GM19035 (cell line): Measurements from ENCODE around the gene SWT1.
"Not testable (repeated sequence)": the region's sequence is repeated elsewhere in the genome, so short reads cannot be mapped to it uniquely, and the experiment has no call there.

Source experiments
- ATAC-seq: cut with Tn5 transposase; IDR thresholded peaks from one replicate; pipeline ENCODE4 v1.9.1; 2021; ENCODE audit not compliant: unreplicated experiment

Gene SWT1

DNA sequence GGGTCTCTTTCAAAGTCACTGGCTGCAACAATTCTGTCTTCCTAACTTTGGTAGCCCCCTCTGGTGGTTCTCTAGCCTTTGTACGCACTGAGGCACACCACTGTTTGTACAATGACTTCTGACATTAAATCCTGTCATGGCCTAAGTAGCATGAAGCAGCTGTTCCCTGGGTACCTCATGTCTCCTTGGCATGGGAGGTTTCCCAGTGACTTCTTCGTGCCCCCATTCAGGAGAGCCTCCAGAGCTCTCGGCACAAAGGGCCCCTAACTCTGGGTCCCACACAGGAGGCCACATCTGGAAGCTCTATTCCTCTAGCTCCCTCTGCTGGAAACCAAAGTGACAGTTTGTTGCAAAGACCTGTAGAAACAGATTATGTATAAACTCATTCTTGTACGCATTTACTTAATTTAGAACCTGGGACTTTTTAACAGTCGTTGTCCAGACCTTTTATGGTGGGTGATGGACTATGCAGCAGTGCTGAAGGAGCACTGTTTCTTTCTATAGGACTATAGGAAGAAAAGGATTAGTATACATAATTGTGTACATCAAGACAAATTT lies 13.4 kb downstream of the SWT1 start:
- ATAC-seq: peak; percentile 95

DNA sequence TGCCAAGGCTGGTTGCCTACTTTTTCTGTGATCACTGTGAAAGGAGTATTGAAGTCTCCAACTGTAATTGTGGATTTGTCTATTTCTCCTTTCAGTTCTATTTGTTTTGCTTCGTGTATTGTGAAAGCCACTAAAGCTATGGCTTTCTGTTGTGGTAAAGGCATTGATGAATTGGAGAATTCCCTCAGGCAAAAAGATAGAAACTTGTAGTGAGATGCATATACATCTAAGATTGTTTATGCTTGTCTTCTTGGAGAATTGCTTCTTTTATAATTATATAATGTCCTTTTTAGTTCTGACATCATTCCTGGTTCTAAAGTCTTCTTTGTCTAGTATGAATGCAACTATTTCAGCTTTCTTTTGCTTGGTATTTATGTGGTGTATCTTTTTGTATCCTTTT lies 36.8 kb downstream of the SWT1 start:
- ATAC-seq: no peak

DNA sequence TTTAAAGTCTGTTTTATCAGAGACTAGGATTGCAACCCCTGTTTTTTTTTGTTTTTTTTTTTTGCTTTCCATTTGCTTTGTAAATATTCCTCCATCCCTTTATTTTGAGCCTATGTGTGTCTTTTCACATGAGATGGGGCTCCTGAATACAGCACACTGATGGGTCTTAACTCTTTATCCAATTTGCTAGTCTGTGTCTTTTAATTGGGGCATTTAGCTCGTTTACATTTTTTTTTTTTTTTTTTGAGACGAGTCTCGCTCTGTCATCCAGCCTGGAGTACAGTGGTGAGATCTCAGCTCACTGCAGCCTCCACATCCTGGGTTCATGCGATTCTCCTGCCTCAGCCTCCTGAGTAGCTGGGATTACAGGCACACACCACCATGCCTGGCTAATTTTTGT lies 41.7 kb downstream of the SWT1 start:
- ATAC-seq: not testable (repeated sequence)

DNA sequence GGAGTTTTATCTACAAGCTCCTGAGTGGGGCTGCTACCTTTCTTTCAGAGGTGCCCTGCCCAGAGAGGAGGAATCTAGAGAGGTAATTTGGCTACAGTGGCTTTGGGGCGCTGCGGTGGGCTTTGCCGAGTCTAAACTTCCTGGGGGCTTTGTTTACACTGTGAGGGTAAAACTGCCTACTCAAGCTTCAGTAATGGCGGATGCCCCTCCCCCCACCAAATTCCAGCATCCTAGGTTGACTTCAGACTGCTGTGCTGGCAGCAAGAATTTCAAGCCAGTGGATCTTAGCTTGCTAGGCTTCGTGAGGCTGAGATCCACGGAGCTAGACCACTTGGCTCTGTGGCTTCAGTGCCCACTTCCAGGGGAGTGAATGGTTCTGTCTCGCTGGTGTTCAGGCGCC lies 43.9 kb downstream of the SWT1 start:
- ATAC-seq: no peak

DNA sequence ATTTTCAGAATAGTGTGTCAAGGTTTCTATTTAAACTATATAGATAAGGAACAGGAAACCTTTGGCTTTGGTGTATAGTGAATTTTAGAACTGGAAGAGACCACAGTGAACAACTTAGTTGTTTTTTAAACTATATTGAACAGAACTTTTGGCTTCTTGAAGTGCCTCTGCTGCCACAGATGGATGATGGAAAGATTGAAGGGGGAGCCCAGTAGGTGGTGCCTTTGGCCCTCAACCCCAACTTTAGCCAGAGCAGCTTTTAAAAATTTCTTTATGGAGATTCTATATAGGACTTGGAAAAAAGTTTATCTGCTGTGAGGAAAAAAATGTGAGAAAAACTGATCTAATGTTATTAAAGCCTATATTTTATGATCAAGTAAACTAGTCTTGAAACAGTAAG lies 50.2 kb downstream of the SWT1 start:
- no peak for ATAC-seq

DNA sequence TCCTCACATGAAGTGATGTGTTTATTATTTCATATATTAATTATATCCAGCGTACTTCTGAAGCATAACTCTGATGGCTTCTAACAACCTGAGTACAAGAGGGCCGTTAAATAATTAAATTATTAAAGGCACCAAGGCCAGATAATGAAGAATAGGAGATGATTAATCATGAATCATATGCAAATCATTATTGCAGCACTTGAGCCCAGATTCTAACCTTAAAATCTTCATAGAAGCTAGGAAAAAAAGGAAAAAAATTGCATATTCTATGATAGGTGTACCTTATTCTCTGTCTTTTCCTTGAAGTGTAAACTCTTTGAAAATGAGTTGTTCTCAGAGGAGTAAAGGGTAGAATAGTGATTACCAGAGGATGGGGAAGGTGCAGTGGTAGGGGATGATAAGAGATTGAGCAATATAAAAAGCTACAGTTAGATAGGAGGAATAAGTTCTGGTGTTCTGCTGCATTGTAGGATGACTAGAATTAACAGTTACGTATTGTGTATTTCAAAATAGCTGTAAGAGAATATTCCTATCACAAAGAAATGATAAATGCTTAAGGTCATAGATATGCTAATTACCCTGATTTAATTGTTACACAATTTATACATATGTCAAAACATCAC lies 51.1 kb downstream of the SWT1 start:
- no peak for ATAC-seq

DNA sequence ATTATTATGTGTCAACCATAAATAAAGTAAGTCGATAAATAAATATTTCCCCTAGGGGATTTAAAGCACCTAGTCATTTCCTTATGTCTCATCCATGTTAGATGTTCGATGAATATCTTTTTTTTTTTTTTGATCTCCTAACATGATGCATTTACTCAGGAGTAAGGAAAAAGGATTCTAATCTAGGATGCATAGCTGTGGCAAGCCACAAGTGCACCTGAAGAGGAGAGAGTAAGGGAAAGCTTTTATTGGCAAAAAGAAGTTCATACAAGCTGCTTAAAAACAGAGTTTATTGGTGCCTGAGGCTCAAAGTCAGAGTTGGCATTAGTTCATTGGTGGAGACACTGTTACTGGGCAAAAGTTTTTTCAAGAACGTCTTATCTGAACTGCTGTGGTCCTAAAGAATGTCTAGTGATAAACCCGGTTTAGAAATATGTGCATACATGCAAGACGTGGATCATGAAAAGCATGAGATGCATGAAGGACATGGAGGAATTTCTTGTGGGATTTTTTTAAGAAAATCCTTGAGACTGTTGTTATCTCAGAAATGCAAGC lies 51.7 kb downstream of the SWT1 start:
- ATAC-seq: no peak

DNA sequence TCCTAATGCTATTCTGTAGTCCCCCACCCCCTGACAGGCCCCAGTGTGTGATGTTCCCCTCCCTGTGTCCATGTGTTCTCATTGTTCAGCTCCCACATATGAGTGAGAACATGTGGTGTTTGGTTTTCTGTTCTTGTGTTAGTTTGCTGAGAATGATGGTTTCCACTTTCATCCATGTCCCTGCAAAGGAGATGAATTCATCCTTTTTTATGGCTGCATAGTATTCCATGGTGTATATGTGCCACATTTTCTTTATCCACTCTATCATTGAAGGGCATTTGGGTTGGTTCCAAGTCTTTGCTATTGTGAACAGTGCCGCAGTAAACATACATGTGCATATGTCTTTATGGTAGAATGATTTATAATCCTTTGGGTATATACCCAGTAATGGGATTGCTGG lies 52.4 kb downstream of the SWT1 start:
- not testable (repeated sequence) for ATAC-seq

DNA sequence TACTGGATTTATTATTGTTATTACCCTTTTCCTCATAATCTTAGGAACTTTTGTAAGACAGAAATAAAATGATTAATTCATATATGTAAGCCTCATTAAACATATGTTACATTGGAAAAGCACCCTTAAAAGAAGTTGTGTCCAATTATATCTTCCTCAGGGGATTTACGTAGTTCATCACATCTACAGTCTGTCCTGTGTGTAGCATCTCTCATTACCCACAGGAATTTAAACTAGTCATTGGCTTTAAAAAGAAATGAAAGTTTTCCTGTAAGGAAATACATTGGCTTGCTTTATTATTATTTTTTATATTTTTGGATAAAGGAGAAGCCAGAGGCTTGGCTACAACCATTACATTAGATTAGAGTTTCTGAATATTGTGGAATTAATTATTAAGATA lies 56.1 kb downstream of the SWT1 start:
- no peak for ATAC-seq

DNA sequence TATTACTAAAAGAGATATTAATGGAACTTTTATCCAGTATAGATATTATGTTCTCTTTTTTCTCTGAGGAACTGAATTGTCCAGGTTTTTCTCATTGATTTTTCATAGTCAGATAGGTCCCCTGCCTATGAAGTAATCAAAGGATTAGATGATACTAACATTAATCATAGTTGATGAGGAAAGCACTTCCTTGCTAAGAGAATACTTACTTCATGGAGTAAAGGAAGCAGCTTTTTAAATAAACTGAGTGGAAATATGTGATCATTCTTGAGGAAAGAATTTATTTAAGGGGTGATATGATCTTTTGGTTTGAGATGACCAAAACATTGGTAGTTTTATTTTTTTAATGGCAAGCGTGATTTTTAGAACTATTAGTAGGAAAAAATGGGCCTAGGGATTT lies 58.9 kb downstream of the SWT1 start:
- ATAC-seq: no peak

DNA sequence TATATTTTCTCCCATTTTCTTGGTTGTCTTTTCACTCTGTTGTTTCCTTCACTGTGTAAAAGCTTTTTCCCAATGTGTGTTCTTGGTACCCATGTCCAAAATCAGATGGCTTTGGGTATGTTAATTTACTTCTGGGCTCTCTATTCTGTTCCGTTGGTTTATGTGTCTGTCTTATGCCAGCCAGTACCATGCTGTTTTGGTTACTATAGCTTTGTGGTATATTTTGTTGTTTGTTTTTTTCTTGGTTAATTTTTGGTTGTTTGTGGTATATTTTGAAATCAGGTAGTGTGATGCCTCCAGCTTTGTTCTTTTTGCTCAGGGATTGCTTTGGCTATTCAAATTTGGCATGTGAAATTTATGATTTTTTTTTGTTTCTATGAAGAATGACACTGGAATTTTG lies 67.2 kb downstream of the SWT1 start:
- no peak for ATAC-seq

DNA sequence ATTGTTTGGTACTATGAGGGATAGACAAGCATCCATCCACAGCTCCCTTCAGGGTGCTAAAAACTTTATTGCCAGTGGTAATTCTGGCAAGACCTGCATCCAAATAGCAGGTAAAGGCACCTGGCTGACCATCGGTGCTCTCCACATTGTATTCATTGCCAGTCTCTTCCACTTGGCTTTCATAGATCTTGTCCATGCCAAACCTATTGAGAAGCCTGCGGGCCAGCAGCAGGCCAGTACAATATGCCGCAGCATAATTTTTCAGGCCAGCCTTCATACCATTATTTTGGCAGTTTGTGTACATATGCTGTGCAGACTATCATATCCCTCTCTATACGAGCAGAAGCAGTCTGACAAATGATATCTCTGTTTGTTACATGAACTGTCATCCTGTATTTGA lies 70.2 kb downstream of the SWT1 start:
- no peak for ATAC-seq

DNA sequence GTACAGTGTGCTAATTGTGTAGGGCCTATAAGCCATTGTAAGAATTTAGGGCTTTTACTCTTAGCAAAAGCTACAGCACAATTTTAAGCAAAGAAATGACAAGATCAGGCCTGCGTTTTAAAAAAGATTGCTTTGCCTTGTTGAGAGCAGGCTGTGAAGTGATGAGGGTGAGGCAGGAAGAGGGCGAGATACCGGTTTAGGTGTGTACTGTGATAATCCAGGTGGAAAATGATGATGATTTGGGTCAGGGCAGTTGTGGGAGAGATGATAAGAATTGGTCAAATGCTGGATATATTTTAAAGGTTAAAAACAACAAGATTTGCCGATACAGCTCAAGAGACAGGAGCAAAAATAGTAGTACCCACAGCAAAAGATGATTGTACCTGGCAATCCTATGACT lies 72.0 kb downstream of the SWT1 start:
- no peak for ATAC-seq

DNA sequence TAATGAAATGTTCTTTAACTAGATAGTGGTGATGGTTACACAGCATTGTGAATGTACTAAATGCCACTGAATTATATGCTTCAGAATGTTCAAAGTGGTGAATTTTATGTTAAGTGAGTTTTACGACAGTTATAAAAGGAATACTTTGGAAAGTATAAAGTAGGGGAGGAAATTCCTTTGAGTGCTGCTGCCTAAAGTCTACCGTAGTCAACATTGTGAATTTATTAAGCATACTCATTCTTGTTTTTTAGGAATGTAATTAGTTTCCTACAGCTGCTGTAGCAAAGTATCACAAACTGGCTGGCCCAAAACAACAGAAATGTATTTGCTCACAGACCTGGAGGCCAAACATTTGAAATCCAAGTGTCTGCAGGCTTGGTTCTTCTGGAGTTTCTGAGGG lies 73.0 kb downstream of the SWT1 start:
- ATAC-seq: no peak

DNA sequence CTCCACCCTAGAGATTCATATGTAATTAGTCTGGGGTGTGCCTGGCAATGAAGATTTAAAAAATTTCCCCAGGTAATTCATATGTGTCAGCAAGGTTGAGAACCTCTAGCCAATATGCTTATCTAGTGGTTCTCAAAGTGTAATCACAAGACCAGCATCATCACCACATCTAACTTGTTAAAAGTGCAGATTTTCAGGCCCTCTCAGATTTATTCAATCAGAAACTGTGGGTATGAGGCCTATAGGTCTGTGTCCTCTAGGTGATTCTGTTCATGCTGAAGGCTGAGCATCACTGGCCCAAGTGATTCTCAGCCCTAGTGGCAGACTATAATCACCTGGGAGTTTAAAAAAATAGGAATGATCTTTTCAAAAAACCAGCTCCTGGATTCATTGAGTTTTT lies 75.9 kb downstream of the SWT1 start:
- ATAC-seq: no peak

DNA sequence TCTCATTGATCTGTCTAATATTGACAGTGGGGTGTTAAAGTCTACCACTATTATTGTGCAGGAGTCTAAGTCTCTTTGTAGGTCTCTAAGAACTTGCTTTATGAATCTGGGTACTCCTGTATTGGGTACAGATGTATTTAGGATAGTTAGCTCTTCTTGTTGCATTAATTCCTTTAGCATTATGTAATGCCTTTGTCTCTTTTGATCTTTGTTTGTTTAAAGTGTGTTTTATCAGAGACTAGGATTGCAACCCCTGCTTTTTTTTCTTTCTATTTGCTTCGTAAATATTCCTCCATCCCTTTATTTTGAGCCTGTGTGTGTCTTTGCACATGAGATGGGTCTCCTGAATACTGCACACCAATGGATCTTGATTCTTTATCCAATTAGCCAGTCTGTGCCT lies 77.2 kb downstream of the SWT1 start:
- ATAC-seq: not testable (repeated sequence)

DNA sequence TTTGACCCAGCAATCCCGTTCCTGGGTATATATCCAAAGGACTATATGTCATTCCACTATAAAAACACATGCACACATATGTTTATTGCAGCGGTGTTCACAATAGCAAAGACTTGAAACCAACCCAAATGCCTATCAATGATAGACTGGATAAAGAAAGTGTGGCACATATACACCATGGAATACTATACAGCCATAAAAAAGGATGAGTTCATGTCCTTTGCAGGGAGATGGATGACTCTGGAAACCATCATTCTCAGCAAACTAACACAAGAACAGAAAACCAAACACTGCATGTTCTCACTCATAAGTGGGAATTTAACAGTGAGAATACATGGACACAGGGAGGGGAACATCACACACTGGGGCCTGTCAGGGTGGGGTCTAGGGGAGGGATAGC lies 80.2 kb downstream of the SWT1 start:
- ATAC-seq: not testable (repeated sequence)

DNA sequence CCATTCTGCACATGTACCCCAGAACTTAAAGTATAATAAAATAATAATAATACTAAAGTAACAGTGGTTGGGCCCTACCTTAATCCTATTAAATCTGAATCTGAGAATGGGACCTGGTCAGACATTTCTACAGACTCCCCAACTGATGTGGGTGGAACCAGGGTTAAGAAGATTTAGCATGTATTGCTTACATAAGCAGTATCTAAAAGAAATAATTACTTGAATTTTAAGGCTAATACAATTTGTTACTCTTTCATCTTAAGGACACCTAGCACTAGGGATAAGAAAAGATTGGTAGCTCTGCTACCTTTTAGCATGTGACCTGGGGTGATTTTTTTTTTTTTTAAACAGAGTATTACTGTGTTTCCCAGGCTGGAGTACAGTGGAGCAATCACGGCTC lies 80.7 kb downstream of the SWT1 start:
- no peak for ATAC-seq

DNA sequence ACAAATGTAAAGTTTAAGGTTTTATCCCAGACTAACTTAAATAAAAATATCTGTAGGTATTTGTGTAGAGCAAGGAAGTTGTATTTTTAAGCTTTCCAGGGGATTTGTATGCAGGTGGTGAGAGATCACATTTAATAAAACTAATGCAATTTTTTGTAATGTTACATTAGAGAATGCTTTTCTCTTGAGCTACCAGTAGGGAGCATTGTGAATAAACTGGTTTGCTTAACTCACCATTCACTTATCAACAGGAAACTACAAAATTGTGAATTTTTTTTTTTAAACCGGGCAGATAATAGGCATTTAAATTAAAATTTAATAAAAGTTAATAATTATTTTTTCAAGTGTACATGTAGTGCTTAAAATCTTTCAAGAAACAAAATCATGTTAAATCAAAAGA lies 81.5 kb downstream of the SWT1 start:
- ATAC-seq: no peak

DNA sequence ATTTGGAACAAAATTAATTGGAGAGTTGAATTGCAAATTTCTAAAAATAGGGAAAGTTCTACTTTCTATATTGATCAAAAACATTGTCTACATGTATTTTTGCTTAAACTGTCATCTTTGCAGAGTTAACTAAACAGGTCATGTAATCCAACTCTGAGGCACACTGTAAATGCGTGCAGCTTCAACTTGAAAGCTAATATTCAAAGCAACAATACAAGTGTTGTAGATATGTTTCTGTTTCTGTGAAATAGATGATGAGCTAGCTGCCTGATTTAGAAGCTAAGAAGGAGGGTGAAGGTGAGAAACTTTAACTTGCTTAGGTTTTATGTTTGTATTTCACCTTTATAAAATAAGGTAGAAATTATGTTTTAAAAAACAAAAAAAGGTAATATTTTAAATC lies 82.9 kb downstream of the SWT1 start:
- no peak for ATAC-seq

DNA sequence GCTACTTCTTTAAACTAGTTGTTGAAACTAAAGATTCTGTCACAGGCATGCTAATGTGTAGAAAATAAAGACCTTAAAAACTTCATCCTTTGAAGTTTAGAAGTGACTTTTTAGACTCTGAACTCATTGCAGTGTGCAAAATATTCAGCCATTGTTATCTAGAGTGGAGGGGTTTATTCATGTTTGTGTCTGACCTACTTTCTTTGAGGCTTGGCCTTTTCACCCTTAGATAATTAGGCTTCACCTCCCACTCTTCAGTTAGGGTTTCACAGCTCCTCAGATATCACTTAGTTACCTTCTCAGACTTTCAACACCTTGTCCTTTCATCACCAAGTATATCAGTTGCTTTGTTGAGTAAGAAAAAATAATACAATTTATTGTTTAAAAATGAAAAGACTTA lies 84.2 kb downstream of the SWT1 start:
- no peak for ATAC-seq

DNA sequence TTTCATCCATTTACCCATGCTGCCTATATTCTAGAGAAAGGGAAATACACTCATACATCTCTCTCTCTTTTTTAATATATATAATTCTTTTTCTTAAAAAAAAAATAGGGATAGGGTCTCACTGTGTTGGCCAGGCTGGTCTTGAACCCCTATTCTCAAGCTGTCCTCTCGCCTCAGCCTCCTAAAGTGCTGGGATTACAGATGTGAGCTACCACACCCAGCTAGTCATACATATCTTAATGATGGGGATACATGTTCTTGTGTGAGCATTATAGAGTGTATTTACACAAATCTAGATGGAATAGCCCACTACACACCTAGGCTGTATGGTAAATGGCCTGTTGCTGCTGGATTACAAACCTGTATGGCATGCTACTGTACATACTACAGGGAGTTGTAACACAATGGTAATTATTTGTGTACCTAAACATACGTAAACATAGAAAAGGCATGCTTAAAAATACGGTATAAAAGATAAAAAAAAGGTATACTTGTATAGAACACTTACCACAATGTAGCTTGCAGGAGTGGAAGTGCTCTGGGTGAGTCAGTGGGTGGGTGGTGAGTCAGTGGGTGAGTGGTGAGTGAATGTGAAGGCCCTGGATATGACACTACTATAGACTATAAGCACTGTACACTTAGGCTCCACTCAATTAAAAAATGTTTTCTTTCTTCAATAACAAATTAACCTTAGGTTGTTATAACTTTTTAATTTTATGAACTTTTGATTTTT lies 87.2 kb downstream of the SWT1 start:
- ATAC-seq: no peak
